Measurements from ENCODE around the gene PRG3.

Gene PRG3

DNA sequence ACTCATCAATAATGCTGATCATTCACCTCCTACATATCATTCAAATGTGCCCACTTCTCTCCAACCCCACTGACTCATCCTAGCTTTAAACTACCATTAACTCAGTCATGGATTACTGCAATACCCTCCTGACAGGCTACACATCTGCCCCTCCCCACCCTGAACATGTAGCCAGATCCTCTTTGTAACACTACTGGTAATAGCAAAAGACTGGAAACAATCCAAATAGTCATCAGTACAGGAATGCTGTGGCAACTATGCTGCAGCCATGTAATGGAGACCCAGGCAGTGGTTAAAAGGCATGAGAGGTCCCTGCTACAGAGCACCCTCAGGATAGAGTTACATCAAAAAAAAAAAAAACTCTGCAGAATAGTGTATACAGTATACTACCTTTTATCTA lies 29.3 kb upstream of the PRG3 start (continued):
- TF ChIP-seq CREB5 (CRISPR knock-in tag; IDR thresholded peaks at IDR 0.05; ENCODE audit: low read depth): no peak
- TF ChIP-seq ESRRG (CRISPR knock-in tag; IDR thresholded peaks at IDR 0.05): no peak
- no peak for TF ChIP-seq ZFP3 (CRISPR knock-in tag; IDR thresholded peaks at IDR 0.05)

GRCh38 chr11:57409321-57410100 lies 28.6 kb upstream of the PRG3 start:
- TF ChIP-seq ARNTL (CRISPR knock-in tag; IDR thresholded peaks at IDR 0.05; ENCODE audit: borderline replicate concordance, low read depth) (no peak), BACH2 (CRISPR knock-in tag; IDR thresholded peaks at IDR 0.05; ENCODE audit: borderline replicate concordance) (no peak)
- no peak for ATAC-seq

GRCh38 chr11:57408771-57409170 lies 27.8 kb upstream of the PRG3 start:
- ATAC-seq: no peak

GRCh38 chr11:57407941-57408475 lies 27.1 kb upstream of the PRG3 start:
- no peak for ATAC-seq

More at GRCh38 chr11:57408771-57409170, 27.8 kb upstream of the PRG3 start:
- TF ChIP-seq ESRRG (CRISPR knock-in tag; IDR thresholded peaks at IDR 0.05) (no peak), ZFP30 (CRISPR knock-in tag; IDR thresholded peaks at IDR 0.05) (no peak), GLIS3 (CRISPR knock-in tag; IDR thresholded peaks at IDR 0.05) (no peak), ZNF8 (CRISPR knock-in tag; IDR thresholded peaks at IDR 0.05) (no peak), PATZ1 (CRISPR knock-in tag; IDR thresholded peaks at IDR 0.05; ENCODE audit: borderline replicate concordance) (no peak), OSR1 (CRISPR knock-in tag; IDR thresholded peaks at IDR 0.05) (no peak), ARNTL (CRISPR knock-in tag; IDR thresholded peaks at IDR 0.05; ENCODE audit: borderline replicate concordance, low read depth) (no peak), TOX (CRISPR knock-in tag; IDR thresholded peaks at IDR 0.05; ENCODE audit: borderline replicate concordance) (no peak), SNAI2 (CRISPR knock-in tag; IDR thresholded peaks at IDR 0.05) (no peak), ZNF565 (CRISPR knock-in tag; conservative IDR thresholded peaks at IDR 0.05; ENCODE audit: low read depth) (no peak), TSHZ2 (CRISPR knock-in tag; IDR thresholded peaks at IDR 0.05) (no peak)

More at GRCh38 chr11:57407941-57408475, 27.1 kb upstream of the PRG3 start:
- TF ChIP-seq ESRRG (CRISPR knock-in tag; IDR thresholded peaks at IDR 0.05) (no peak), ZNF565 (CRISPR knock-in tag; conservative IDR thresholded peaks at IDR 0.05; ENCODE audit: low read depth) (no peak), TOX (CRISPR knock-in tag; IDR thresholded peaks at IDR 0.05; ENCODE audit: borderline replicate concordance) (no peak), ZNF70 (CRISPR knock-in tag; IDR thresholded peaks at IDR 0.05) (no peak), TSHZ2 (CRISPR knock-in tag; IDR thresholded peaks at IDR 0.05) (no peak)

Data from SK-N-SH treated with all-trans-retinoic acid at 6 μM for 48 hours (cell line).